ENCODE measurements around the gene LRRK1.

DNA sequence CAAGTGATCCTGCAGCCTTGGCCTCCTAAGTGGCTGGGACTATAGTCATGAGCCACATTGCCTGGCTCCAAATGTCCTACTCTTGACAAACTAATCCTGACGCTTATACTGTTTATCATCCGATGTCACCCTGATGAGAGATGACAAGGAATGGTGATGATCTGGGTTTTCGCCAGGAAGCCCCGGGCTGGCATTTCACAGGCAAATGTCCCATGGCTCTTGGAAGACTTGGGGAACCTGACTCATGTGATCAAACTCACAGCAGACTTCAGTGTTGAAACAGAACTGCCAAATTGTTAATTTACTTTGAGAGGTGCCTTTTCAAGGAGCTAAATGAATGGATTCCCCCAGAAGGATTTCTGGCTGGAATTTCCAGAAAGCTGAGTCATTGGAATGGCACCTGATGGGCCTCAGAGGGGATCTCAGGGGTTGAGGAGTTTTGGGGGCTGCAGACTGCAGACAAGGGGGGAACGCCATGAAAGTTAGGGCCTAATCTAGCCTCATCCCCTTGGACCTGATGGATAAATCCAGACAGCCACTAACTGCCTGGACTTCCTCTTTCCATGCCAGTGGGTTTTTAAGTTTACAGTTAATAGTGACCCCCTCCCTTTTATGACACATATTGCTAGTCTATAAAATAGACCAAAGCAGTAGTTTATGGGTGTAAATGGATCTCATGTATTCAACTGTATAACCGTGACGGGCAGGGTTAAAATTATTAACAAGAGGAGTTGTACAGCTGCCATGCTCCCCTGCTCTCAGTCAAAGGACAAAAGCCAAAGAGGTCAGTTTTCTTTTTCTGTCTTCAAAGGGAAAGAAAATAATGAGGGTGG is 186.1 kb downstream of the LRRK1 start:
- no peak for TF ChIP-seq POLR2A (IDR thresholded peaks at IDR 0.05)
- TF ChIP-seq, protein P1, sequence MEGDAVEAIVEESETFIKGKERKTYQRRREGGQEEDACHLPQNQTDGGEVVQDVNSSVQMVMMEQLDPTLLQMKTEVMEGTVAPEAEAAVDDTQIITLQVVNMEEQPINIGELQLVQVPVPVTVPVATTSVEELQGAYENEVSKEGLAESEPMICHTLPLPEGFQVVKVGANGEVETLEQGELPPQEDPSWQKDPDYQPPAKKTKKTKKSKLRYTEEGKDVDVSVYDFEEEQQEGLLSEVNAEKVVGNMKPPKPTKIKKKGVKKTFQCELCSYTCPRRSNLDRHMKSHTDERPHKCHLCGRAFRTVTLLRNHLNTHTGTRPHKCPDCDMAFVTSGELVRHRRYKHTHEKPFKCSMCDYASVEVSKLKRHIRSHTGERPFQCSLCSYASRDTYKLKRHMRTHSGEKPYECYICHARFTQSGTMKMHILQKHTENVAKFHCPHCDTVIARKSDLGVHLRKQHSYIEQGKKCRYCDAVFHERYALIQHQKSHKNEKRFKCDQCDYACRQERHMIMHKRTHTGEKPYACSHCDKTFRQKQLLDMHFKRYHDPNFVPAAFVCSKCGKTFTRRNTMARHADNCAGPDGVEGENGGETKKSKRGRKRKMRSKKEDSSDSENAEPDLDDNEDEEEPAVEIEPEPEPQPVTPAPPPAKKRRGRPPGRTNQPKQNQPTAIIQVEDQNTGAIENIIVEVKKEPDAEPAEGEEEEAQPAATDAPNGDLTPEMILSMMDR (IDR thresholded peaks at IDR 0.05), result no peak
